HepG2 (cell line): ENCODE measurements around the gene ADAM10. TPM values are rescaled to one million over a fixed set of nuclear protein-coding genes. Genes with fewer than 3 reads are reported as not detected.

Experiments
- ATAC-seq: fragments of 200-7000 bp; cut with Tn5 transposase; 3 replicates; pipeline ENCODE4 v1.9.1; 2020; ENCODE audit warnings: mild to moderate bottlenecking, moderate library complexity
- BruUV-seq: library from RNA; stranded (reverse); fragments of 400-500 nt; replicated peaks from 2 replicates; lab custom pipeline; 2021; lab: Mats Ljungman, UMichigan
- CTCF ChIA-PET: fragments of 300-600 bp; formaldehyde crosslinking; extraction: SDS; loops from one replicate; lab custom pipeline; 2021; ENCODE audit warnings: low total read pairs, inconsistent platforms, low intra/inter-chr PET ratio; lab: Yijun Ruan, JAX
- POLR2A ChIA-PET: fragments of 350-600 bp; sonication (Branson Sonifier 250); formaldehyde crosslinking; loops from one replicate; lab custom pipeline; 2020; ENCODE audit warnings: antibody characterized with exemption, inconsistent platforms; lab: Yijun Ruan, JAX
- DNase-seq: peaks from one replicate; pipeline ENCODE4 v3.0.0-alpha.2; 2015; ENCODE audit warnings: low spot score
- FAIRE-seq: peaks from 3 replicates; lab custom pipeline; 2011; peaks lifted over from hg19 to GRCh38; lab: Jason Lieb, UNC
- H2AFZ ChIP-seq: one replicate; pipeline ENCODE4 v1.6.1; 2011; ENCODE audit warnings: low read length, inconsistent platforms
- H3K27ac ChIP-seq: fragments of 300-600 bp; 3 replicates; pipeline ENCODE4 v1.8.0; 2011; ENCODE audit warnings: mixed run types, mild to moderate bottlenecking, mixed read lengths, low read length, inconsistent platforms; ENCODE audit not compliant: insufficient read depth; ENCODE audit errors: extremely low read length
- H3K27me3 ChIP-seq, 2 experiments: fragments of 200-600 bp in 1 of 2; 2 replicates in 1 of 2; 3 replicates in 1 of 2; pipeline versions ENCODE4 v1.6.0 to v1.8.0; 2011; ENCODE audit warnings: low read length in 2 of 2, mild to moderate bottlenecking in 2 of 2, moderate library complexity in 2 of 2, inconsistent platforms in 1 of 2; ENCODE audit not compliant: insufficient read depth in 2 of 2, control insufficient read depth in 1 of 2
- H3K36me3 ChIP-seq, 2 experiments: fragments of 200-600 bp in 1 of 2; replicated peaks in 1 of 2; 2 replicates in 1 of 2; 3 replicates in 1 of 2; pipeline versions ENCODE4 v1.5.1 to v1.8.0; 2011; ENCODE audit warnings: low read length in 2 of 2, inconsistent platforms in 1 of 2; ENCODE audit not compliant: insufficient read depth in 2 of 2, control insufficient read depth in 1 of 2
- H3K4me1 ChIP-seq: 2 replicates; pipeline ENCODE4 v1.5.1; 2012; ENCODE audit warnings: low read length, inconsistent platforms; ENCODE audit not compliant: insufficient read depth
- H3K4me2 ChIP-seq: 2 replicates; pipeline ENCODE4 v1.6.0; 2011; ENCODE audit warnings: low read depth, low read length, inconsistent platforms
- H3K4me3 ChIP-seq, 3 experiments: fragments of 200-600 bp in 1 of 3; sonication (generic), shearing (Covaris generic) in 1 of 3; replicated peaks in 1 of 3; 2 replicates each; pipeline ENCODE4 v1.5.1; 2011 to 2016; ENCODE audit warnings: low read length in 3 of 3, inconsistent platforms in 2 of 3, low read depth in 2 of 3, mild to moderate bottlenecking in 2 of 3, control low read depth in 1 of 3, mixed read lengths in 1 of 3; ENCODE audit not compliant: insufficient read depth in 1 of 3
- H3K79me2 ChIP-seq: one replicate; pipeline ENCODE4 v1.6.1; 2011; ENCODE audit warnings: low read length, inconsistent platforms; ENCODE audit not compliant: insufficient read depth
- H3K9ac ChIP-seq: 2 replicates; pipeline ENCODE4 v1.6.0; 2011; ENCODE audit warnings: mild to moderate bottlenecking, low read depth, low read length, inconsistent platforms; ENCODE audit not compliant: insufficient read depth
- H3K9me3 ChIP-seq: 2 replicates; pipeline ENCODE4 v1.5.1; 2012; ENCODE audit warnings: mild to moderate bottlenecking, low read length
- H4K20me1 ChIP-seq: 2 replicates; pipeline ENCODE4 v1.6.0; 2011; ENCODE audit warnings: inconsistent platforms, mild to moderate bottlenecking, low read length, moderate library complexity; ENCODE audit not compliant: insufficient read depth
- CBX1 ChIP-seq: IDR thresholded peaks from one replicate; pipeline ENCODE4 v1.6.1; 2016; ENCODE audit warnings: antibody characterized with exemption, low read depth
- EZH2 ChIP-seq: conservative IDR thresholded peaks from 2 replicates; pipeline ENCODE4 v1.6.1; 2012; ENCODE audit warnings: mild to moderate bottlenecking, low read depth, low read length, moderate library complexity
- KAT8 ChIP-seq: IDR thresholded peaks from 2 replicates; pipeline ENCODE4 v1.6.1; 2016; ENCODE audit warnings: missing genetic modification reagents, missing compliant biosample characterization
- KLF13 ChIP-seq: sonication (generic); formaldehyde crosslinking; IDR thresholded peaks from 2 replicates; pipeline ENCODE4 v1.4.0; 2020; ENCODE audit warnings: mild to moderate bottlenecking, missing genetic modification reagents
- MTF2 ChIP-seq: sonication (generic); formaldehyde crosslinking; IDR thresholded peaks from 2 replicates; pipeline ENCODE4 v1.5.0; 2020; ENCODE audit warnings: missing genetic modification reagents, borderline replicate concordance
- TOE1 ChIP-seq: sonication (generic); formaldehyde crosslinking; IDR thresholded peaks from 2 replicates; pipeline ENCODE4 v1.4.0; 2020; ENCODE audit warnings: mild to moderate bottlenecking, missing genetic modification reagents
- ZNF460 ChIP-seq: sonication (generic); formaldehyde crosslinking; IDR thresholded peaks from 2 replicates; pipeline ENCODE4 v1.5.1; 2020; ENCODE audit warnings: missing genetic modification reagents, mild to moderate bottlenecking, borderline replicate concordance
- ZNF615 ChIP-seq: sonication (generic); formaldehyde crosslinking; IDR thresholded peaks from 2 replicates; pipeline ENCODE4 v1.5.0; 2020; ENCODE audit warnings: mild to moderate bottlenecking, missing genetic modification reagents, borderline replicate concordance
- ZNF670 ChIP-seq: sonication (generic); formaldehyde crosslinking; IDR thresholded peaks from 2 replicates; pipeline ENCODE4 v1.8.0; 2022; ENCODE audit warnings: mild to moderate bottlenecking, missing genetic modification reagents, borderline replicate concordance
- ZNF773 ChIP-seq: sonication (generic); formaldehyde crosslinking; IDR thresholded peaks from 2 replicates; pipeline ENCODE4 v1.4.0; 2020; ENCODE audit warnings: missing genetic modification reagents, borderline replicate concordance
- WGBS: methylation state at CpG from one replicate; pipeline ENCODE4 v1.1.6; 2017; ENCODE audit warnings: low lambda C conversion rate; 5-methylcytosine and 5-hydroxymethylcytosine counted together
- in situ Hi-C: cut with HindIII; loops from 2 replicates; pipeline ENCODE4 v1.10.0; 2017; ENCODE audit warnings: low pct_unique_long_range_greater_than_20kb; ENCODE audit not compliant: extremely low pct_ligation_motif_present
- intact Hi-C: fragments of 100-400 bp; cut with micrococcal nuclease; formaldehyde crosslinking; loops from one replicate; pipeline ENCODE4 v1.10.0; 2022; ENCODE audit not compliant: unreplicated experiment
- polyA plus RNA-seq, 8 experiments: library from polyadenylated mRNA; depleted of rRNA in 3 of 8; stranded (reverse) in 7 of 8; unstranded in 1 of 8; fragments of >200 nt; fragmentation: Illumina TruSeq in 4 of 8; extraction: Trizol in 4 of 8; gene quantifications; 2 replicates each; pipeline versions ENCODE4 v1.2.1 to v1.2.3, GENCODE V29; 2011 to 2016; ENCODE audit warnings: low read depth in 4 of 8, missing spikeins in 1 of 8, mixed read lengths in 1 of 8; ENCODE audit not compliant: insufficient read depth in 1 of 8
- total RNA-seq, 5 experiments: library from RNA; depleted of rRNA; stranded (reverse); fragments of >200 nt; fragmentation: Illumina TruSeq; extraction: Trizol; gene quantifications; 2 replicates each; pipeline ENCODE4 v1.2.3, GENCODE V29; 2016; ENCODE audit warnings: low read depth in 1 of 5
- TF ChIP-seq, protein P1 (sequence below): sonication (generic); formaldehyde crosslinking; IDR thresholded peaks from 2 replicates; pipeline ENCODE4 v1.4.0; 2020; ENCODE audit warnings: mild to moderate bottlenecking, missing genetic modification reagents
- TF ChIP-seq, protein P2 (sequence below): sonication (generic); formaldehyde crosslinking; IDR thresholded peaks from 2 replicates; pipeline ENCODE4 v1.5.0; 2020; ENCODE audit warnings: missing genetic modification reagents, mild to moderate bottlenecking, borderline replicate concordance
- TF ChIP-seq, protein P3 (sequence below): sonication (generic); formaldehyde crosslinking; IDR thresholded peaks from 2 replicates; pipeline ENCODE4 v1.8.1; 2023; ENCODE audit warnings: missing genetic modification reagents, inconsistent platforms, borderline replicate concordance
- TF ChIP-seq, protein P4 (sequence below): sonication (generic); formaldehyde crosslinking; conservative IDR thresholded peaks from 2 replicates; pipeline ENCODE4 v1.8.0; 2022; ENCODE audit warnings: low read depth, missing genetic modification reagents

ADAM10 gene
- total and polyA plus RNA-seq, 2 of the 13 experiments (the other 11 are each of a cell fraction or from before 2014, with no cell fraction given) = 92.7 to 125 TPM

DNA sequence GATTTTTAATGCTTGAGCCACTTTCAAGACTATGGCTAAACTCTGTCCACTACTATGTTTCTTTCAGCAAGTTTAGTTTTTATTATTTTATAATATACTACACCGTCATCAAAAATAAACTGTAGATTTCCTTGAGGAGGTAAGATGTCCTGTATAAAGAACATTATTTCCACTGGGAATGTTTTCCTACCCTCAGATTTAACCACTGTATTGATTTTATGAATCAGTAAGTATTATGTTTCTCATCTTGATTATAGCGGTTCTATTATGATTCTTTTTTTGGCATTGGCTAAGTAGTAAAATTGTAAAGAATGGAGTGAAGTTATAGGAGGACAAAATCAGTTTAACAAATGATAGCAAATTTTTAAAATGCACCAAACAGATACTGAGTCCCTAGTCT lies 44.4 kb downstream of the ADAM10 start:
- in situ Hi-C loops = no loop called here
- Histone ChIP-seq H3K27ac (no peak overlapping the region), H3K4me2 (no peak overlapping the region), H3K9me3 (no peaks in the 10 kb centered on the region), H3K4me1 (no peaks in the 10 kb centered on the region), H4K20me1 (no peaks in the 10 kb centered on the region), H3K27me3 (no peaks in the 10 kb centered on the region), H3K79me2 (peaks cover 48% of the 10 kb centered on the region), H3K4me3 (no peak overlapping the region), H3K9ac (no peak overlapping the region), H3K36me3 (peaks cover 4 to 17% of the 10 kb centered on the region in 2 experiments; a peak in 3 of 5 replicates), H2AFZ (no peak overlapping the region)
- BruUV-seq = no TSS peak
- TF ChIP-seq TOE1 (no peak), MTF2 (CRISPR knock-in tag) (no peak), KLF13 (CRISPR knock-in tag) (no peak), EZH2 (no peak), ZNF460 (CRISPR knock-in tag) (no peak), ZNF773 (CRISPR knock-in tag) (no peak), ZNF670 (CRISPR knock-in tag) (no peak), KAT8 (CRISPR knock-in tag) (no peak), ZNF615 (CRISPR knock-in tag) (no peak), CBX1 (no peak)
- TF ChIP-seq, protein P1, sequence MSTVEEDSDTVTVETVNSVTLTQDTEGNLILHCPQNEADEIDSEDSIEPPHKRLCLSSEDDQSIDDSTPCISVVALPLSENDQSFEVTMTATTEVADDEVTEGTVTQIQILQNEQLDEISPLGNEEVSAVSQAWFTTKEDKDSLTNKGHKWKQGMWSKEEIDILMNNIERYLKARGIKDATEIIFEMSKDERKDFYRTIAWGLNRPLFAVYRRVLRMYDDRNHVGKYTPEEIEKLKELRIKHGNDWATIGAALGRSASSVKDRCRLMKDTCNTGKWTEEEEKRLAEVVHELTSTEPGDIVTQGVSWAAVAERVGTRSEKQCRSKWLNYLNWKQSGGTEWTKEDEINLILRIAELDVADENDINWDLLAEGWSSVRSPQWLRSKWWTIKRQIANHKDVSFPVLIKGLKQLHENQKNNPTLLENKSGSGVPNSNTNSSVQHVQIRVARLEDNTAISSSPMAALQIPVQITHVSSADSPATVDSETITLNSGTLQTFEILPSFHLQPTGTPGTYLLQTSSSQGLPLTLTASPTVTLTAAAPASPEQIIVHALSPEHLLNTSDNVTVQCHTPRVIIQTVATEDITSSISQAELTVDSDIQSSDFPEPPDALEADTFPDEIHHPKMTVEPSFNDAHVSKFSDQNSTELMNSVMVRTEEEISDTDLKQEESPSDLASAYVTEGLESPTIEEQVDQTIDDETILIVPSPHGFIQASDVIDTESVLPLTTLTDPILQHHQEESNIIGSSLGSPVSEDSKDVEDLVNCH (CRISPR knock-in tag) = no peak
- TF ChIP-seq, protein P2, sequence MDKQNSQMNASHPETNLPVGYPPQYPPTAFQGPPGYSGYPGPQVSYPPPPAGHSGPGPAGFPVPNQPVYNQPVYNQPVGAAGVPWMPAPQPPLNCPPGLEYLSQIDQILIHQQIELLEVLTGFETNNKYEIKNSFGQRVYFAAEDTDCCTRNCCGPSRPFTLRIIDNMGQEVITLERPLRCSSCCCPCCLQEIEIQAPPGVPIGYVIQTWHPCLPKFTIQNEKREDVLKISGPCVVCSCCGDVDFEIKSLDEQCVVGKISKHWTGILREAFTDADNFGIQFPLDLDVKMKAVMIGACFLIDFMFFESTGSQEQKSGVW = no peak
- TF ChIP-seq, protein P3, sequence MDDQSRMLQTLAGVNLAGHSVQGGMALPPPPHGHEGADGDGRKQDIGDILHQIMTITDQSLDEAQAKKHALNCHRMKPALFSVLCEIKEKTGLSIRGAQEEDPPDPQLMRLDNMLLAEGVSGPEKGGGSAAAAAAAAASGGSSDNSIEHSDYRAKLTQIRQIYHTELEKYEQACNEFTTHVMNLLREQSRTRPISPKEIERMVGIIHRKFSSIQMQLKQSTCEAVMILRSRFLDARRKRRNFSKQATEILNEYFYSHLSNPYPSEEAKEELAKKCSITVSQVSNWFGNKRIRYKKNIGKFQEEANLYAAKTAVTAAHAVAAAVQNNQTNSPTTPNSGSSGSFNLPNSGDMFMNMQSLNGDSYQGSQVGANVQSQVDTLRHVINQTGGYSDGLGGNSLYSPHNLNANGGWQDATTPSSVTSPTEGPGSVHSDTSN (CRISPR knock-in tag) = no peak
- TF ChIP-seq, protein P4, sequence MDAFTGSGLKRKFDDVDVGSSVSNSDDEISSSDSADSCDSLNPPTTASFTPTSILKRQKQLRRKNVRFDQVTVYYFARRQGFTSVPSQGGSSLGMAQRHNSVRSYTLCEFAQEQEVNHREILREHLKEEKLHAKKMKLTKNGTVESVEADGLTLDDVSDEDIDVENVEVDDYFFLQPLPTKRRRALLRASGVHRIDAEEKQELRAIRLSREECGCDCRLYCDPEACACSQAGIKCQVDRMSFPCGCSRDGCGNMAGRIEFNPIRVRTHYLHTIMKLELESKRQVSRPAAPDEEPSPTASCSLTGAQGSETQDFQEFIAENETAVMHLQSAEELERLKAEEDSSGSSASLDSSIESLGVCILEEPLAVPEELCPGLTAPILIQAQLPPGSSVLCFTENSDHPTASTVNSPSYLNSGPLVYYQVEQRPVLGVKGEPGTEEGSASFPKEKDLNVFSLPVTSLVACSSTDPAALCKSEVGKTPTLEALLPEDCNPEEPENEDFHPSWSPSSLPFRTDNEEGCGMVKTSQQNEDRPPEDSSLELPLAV (CRISPR knock-in tag) = no peak
- intact Hi-C loops = no loop called here
- ChIA-PET CTCF (no interaction called here), POLR2A (no interaction called here)
- FAIRE-seq (no peak), DNase-seq (no peak), ATAC-seq (no peak)
- WGBS = 98% methylated on average over 2 of the region's 2 CpGs
